GM12873 (cell line): ENCODE results near the gene KLRF2.

Experiments used
- CTCF ChIP-seq: IDR thresholded peaks from 2 replicates; pipeline ENCODE4 v1.5.1; 2012; ENCODE audit warnings: low read depth, mild to moderate bottlenecking, moderate library complexity, low read length, control low read depth; ENCODE audit not compliant: insufficient read depth; ENCODE audit errors: missing control alignments

The KLRF2 gene

GRCh38 chr12:9922429-9922828 lies 41.1 kb downstream of the KLRF2 start:
- no peak for TF ChIP-seq CTCF

- peak; percentile 44 for TF ChIP-seq CTCF
Observed at GRCh38 chr12:9925705-9926393, 44.6 kb downstream of the KLRF2 start.

- TF ChIP-seq CTCF: no peak
Observed at GRCh38 chr12:9926876-9927275, 45.6 kb downstream of the KLRF2 start.

GRCh38 chr12:9928607-9929006 lies 47.3 kb downstream of the KLRF2 start:
- no peak for TF ChIP-seq CTCF

- no peak for TF ChIP-seq CTCF
Observed at GRCh38 chr12:9931245-9931644, 50.0 kb downstream of the KLRF2 start.

- TF ChIP-seq CTCF: no peak
Observed at GRCh38 chr12:9932270-9932669, 51.0 kb downstream of the KLRF2 start, which contains the start of gene CLEC2A. Gene CLEC2A (minus strand): TSS chr12:9932370. CDS start chr12:9932329, 41 bp downstream.

- no peak for TF ChIP-seq CTCF
Observed at GRCh38 chr12:9933958-9934357, 52.7 kb downstream of the KLRF2 start.
